Kidney epithelial cell (primary cell): ENCODE results near the gene B3GALT6. TPM values are rescaled to one million over a fixed set of nuclear protein-coding genes. Genes with fewer than 3 reads are reported as not detected.

ENCODE experiments used
- DNase-seq: peaks from one replicate; pipeline ENCODE4 v3.0.0-alpha.2; 2010; ENCODE audit warnings: low read depth
- H3K27me3 ChIP-seq: 2 replicates; pipeline ENCODE4 v1.6.0; 2011; ENCODE audit warnings: low read length; ENCODE audit not compliant: control insufficient read depth, insufficient read depth
- H3K36me3 ChIP-seq: 2 replicates; pipeline ENCODE4 v1.5.1; 2011; ENCODE audit warnings: low read length; ENCODE audit not compliant: control insufficient read depth, insufficient read depth
- H3K4me3 ChIP-seq: 2 replicates; pipeline ENCODE4 v1.5.1; 2011; ENCODE audit warnings: low read depth, mild to moderate bottlenecking, control low read depth, low read length
- total RNA-seq: library from RNA; depleted of rRNA; stranded (reverse); fragments of >200 nt; gene quantifications from 2 replicates; pipeline ENCODE4 v1.2.3, GENCODE V29; 2015
- TF ChIP-seq, protein P1 (sequence below): IDR thresholded peaks from 2 replicates; pipeline ENCODE4 v1.5.1; 2011; ENCODE audit warnings: mild to moderate bottlenecking, moderate library complexity, low read length, control low read depth, inconsistent platforms; ENCODE audit not compliant: insufficient read depth, poor library complexity, severe bottlenecking

B3GALT6 gene
- total RNA-seq, 1 donor from 2014 or later = 43.7 TPM

- no peak overlapping the region for H3K4me3 ChIP-seq
- H3K36me3 ChIP-seq = peaks cover 1% of the 10 kb centered on the region
- no peaks in the 10 kb centered on the region for H3K27me3 ChIP-seq
- TF ChIP-seq, protein P1, sequence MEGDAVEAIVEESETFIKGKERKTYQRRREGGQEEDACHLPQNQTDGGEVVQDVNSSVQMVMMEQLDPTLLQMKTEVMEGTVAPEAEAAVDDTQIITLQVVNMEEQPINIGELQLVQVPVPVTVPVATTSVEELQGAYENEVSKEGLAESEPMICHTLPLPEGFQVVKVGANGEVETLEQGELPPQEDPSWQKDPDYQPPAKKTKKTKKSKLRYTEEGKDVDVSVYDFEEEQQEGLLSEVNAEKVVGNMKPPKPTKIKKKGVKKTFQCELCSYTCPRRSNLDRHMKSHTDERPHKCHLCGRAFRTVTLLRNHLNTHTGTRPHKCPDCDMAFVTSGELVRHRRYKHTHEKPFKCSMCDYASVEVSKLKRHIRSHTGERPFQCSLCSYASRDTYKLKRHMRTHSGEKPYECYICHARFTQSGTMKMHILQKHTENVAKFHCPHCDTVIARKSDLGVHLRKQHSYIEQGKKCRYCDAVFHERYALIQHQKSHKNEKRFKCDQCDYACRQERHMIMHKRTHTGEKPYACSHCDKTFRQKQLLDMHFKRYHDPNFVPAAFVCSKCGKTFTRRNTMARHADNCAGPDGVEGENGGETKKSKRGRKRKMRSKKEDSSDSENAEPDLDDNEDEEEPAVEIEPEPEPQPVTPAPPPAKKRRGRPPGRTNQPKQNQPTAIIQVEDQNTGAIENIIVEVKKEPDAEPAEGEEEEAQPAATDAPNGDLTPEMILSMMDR = no peak
- DNase-seq = no peak
These were observed 16.0 kb upstream of the B3GALT6 start for GRCh38 chr1:1215881-1216605.

DNA sequence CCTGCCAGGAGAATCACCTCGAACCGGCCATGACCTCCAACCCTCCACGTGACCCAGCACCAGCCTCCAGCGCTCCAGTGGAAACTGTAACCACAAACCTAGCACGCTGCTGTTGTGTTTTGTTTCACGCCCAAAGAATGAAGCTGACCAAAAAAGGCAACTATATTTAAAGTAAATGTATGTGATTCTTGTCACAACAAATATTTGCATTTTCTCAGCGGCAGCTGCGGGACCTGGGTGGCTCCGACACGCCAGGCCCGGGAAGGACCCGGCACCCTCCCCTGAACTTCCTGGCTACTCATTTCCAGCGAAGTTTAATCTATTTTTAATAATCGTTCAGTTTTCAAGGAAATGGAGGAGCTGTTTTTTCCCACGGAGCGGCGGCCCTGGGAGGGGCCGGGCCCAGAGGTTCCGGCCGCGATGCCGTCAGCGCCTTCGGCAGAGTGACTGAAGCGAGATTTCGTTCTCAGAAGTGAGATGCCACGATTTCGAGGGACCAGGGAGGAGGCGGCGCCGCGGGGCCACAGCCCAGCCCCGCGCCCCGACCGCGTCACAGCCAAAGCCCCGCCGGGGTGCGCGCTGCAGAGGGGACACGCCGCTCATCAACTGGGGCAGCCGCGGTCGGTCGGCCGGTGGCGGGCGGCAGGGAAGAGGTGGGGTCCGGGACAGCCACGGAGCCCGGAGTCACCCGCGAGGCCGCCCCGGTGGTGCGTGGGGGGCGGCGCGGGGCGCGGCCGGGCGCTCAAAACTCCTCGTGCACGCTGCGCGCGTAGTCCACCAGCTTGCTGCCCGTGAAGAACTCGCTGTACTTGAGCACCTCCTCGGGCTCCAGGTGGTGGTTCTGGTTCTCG is 15.0 kb upstream of the B3GALT6 start:
- TF ChIP-seq, protein P1 = no peak
- H3K4me3 ChIP-seq = no peak overlapping the region
- peaks cover 1% of the 10 kb centered on the region for H3K36me3 ChIP-seq
- DNase-seq = no peak
- no peaks in the 10 kb centered on the region for H3K27me3 ChIP-seq

GRCh38 chr1:1217621-1218523 is 14.2 kb upstream of the B3GALT6 start:
- Histone ChIP-seq H3K27me3 (no peaks in the 10 kb centered on the region), H3K4me3 (no peak overlapping the region), H3K36me3 (peaks cover 1% of the 10 kb centered on the region)
- peak; percentile 28 for DNase-seq
- TF ChIP-seq, protein P1 = no peak

- TF ChIP-seq, protein P1 = no peak
- no peak overlapping the region for H3K4me3 ChIP-seq
- no peaks in the 10 kb centered on the region for H3K27me3 ChIP-seq
- peaks cover 1% of the 10 kb centered on the region for H3K36me3 ChIP-seq
- no peak for DNase-seq
These were observed 13.4 kb upstream of the B3GALT6 start for GRCh38 chr1:1218524-1219200.

GRCh38 chr1:1219341-1219740 is 12.7 kb upstream of the B3GALT6 start:
- no peak for DNase-seq
- Histone ChIP-seq H3K4me3 (no peak overlapping the region), H3K27me3 (no peaks in the 10 kb centered on the region), H3K36me3 (peaks cover 1% of the 10 kb centered on the region)
- TF ChIP-seq, protein P1 = no peak
